Spleen (tissue), 11 donors: ENCODE data around the gene PHACTR1. TPM values are rescaled to one million over a fixed set of nuclear protein-coding genes. Genes with fewer than 3 reads are reported as not detected.

Experiments
- DNase-seq: peaks from one replicate; pipeline ENCODE4 v3.0.0-alpha.2; 2020
- H3K27ac ChIP-seq, 8 donors: fragments of 200-600 bp; sonication (generic) in 7 of 8; 1 replicate in 4 of 8; 2 replicates in 4 of 8; pipeline versions ENCODE4 v1.5.0 to v1.8.0; 2016 to 2021; ENCODE audit warnings: inconsistent platforms in 4 of 8, mild to moderate bottlenecking in 4 of 8, moderate library complexity in 1 of 8
- H3K27me3 ChIP-seq, 7 donors: fragments of 200-600 bp; sonication (generic) in 6 of 7; replicated peaks in 1 of 7; 1 replicate in 4 of 7; 2 replicates in 3 of 7; pipeline versions ENCODE4 v1.5.0 to v1.8.0; 2016 to 2021; ENCODE audit warnings: inconsistent platforms in 3 of 7, mild to moderate bottlenecking in 1 of 7
- H3K36me3 ChIP-seq, 6 donors: fragments of 200-600 bp; sonication (generic) in 5 of 6; 1 replicate in 4 of 6; 2 replicates in 2 of 6; pipeline versions ENCODE4 v1.5.0 to v1.8.0; 2016 to 2021; ENCODE audit warnings: inconsistent platforms in 2 of 6
- H3K4me1 ChIP-seq, 6 donors: fragments of 200-600 bp; sonication (generic) in 5 of 6; 1 replicate in 3 of 6; 2 replicates in 3 of 6; pipeline versions ENCODE4 v1.5.0 to v1.8.0; 2016 to 2021; ENCODE audit warnings: inconsistent platforms in 3 of 6
- H3K4me3 ChIP-seq, 8 donors: fragments of 200-600 bp; sonication (generic) in 7 of 8; 1 replicate in 4 of 8; 2 replicates in 4 of 8; pipeline versions ENCODE4 v1.5.0 to v1.8.0; 2016 to 2021; ENCODE audit warnings: inconsistent platforms in 4 of 8, mild to moderate bottlenecking in 4 of 8, moderate library complexity in 2 of 8
- H3K9me3 ChIP-seq, 8 donors: fragments of 200-600 bp; sonication (generic) in 7 of 8; 1 replicate in 4 of 8; 2 replicates in 4 of 8; pipeline versions ENCODE4 v1.5.0 to v1.8.0; 2016 to 2021; ENCODE audit warnings: inconsistent platforms in 4 of 8
- POLR2A ChIP-seq, 3 donors: fragments of 450-650 bp; IDR thresholded peaks; one replicate each; pipeline ENCODE4 v1.5.1; 2017; ENCODE audit warnings: antibody characterized with exemption in 3 of 3, mild to moderate bottlenecking in 1 of 3
- POLR2AphosphoS5 ChIP-seq, 3 donors: sonication (generic); formaldehyde crosslinking; IDR thresholded peaks; one replicate each; pipeline ENCODE4 v1.5.1; 2017; ENCODE audit warnings: antibody characterized with exemption in 3 of 3
- WGBS, 5 donors: extraction: QIAGEN DNeasy Blood & Tissue Kit in 3 of 5; methylation state at CpG; one replicate each; pipeline versions ENCODE4 v1.1.5 to v1.1.7; 2013 to 2018; 5-methylcytosine and 5-hydroxymethylcytosine counted together
- intact Hi-C: fragments of 100-400 bp; cut with DNase I; formaldehyde crosslinking; loops from one replicate; pipeline ENCODE4 v1.15.0; 2023; ENCODE audit warnings: low total_unique reads
- polyA plus RNA-seq, 3 donors: library from polyadenylated mRNA; stranded (reverse); fragments of 200-250 nt; gene quantifications; one replicate each; pipeline ENCODE4 v1.2.1, GENCODE V29; 2013
- total RNA-seq, 7 donors: library from RNA; depleted of rRNA in 3 of 7; stranded (reverse); fragments of >200 nt in 3 of 7; fragmentation: NEBNext Ultra II Directional in 4 of 7; extraction: Animal tissue kit (Norgen Biotek cat#: 25700) in 4 of 7; gene quantifications; one replicate each; pipeline versions ENCODE4 v1.1.0 to v1.2.1, GENCODE V29; 2016 to 2021
- TF ChIP-seq, protein P1 (sequence below), 11 experiments: fragments of 200-600 bp in 7 of 11; fragments of 450-650 bp in 4 of 11; sonication (generic) in 4 of 11; IDR thresholded peaks in 8 of 11; conservative IDR thresholded peaks in 3 of 11; 1 replicate in 7 of 11; 2 replicates in 4 of 11; pipeline versions ENCODE4 v1.4.0 to v1.8.0; 2016 to 2021; ENCODE audit warnings: antibody characterized with exemption in 11 of 11, inconsistent platforms in 4 of 11, mild to moderate bottlenecking in 1 of 11
- donor health status: healthy with polysubstance abuse.
- donor health status: DM: no; HTN: no; CAD: no; lungs with moderate emphysema.
- donor health status: DM: no; HTN: no; CAD: no.
- donor health status: Bipolar disorder and iron deficiency.
- donor health status: healthy.
- donor health status: DM: no; HTN: no; CAD: no.
- donor health status: DM: yes; HTN: yes; CAD: no.

Gene PHACTR1
- total and polyA plus RNA-seq, 10 donors = 8.5 to 45.3 (median 30.8) TPM

DNA sequence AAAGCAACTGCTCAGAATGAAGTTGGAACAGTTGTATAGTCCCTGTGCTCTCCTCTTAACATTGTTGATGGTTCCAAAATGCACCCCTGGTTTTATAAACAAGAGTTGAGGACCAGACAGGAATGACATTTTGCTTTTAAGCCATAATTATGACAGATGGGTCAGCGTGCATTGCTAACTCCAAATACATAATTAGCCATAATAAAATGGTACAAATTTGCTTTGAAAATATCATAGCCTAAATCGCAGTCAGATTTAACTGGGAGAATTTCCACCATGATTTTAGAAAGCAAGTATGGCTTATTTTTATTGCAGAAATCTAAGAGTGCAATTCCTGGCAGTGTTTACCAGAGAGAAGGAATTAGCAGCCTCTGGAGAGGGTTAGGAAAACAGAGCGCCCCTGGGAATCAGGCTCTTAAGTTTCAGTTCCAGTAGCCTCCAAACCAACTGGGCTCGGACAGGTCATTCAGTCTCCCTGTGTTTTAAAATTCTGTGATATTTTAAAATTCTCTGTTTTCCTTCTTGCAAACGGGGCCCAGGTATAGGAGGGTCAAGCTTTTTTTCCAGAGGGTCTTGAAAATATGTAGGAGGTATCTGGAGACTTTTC lies 309.4 kb downstream of the PHACTR1 start:
- no peaks in the 10 kb centered on the region for H3K36me3 ChIP-seq
- TF ChIP-seq POLR2AphosphoS5 (IDR thresholded peaks at IDR 0.05) (no peak), POLR2A (IDR thresholded peaks at IDR 0.05) (no peak)
- TF ChIP-seq, protein P1, sequence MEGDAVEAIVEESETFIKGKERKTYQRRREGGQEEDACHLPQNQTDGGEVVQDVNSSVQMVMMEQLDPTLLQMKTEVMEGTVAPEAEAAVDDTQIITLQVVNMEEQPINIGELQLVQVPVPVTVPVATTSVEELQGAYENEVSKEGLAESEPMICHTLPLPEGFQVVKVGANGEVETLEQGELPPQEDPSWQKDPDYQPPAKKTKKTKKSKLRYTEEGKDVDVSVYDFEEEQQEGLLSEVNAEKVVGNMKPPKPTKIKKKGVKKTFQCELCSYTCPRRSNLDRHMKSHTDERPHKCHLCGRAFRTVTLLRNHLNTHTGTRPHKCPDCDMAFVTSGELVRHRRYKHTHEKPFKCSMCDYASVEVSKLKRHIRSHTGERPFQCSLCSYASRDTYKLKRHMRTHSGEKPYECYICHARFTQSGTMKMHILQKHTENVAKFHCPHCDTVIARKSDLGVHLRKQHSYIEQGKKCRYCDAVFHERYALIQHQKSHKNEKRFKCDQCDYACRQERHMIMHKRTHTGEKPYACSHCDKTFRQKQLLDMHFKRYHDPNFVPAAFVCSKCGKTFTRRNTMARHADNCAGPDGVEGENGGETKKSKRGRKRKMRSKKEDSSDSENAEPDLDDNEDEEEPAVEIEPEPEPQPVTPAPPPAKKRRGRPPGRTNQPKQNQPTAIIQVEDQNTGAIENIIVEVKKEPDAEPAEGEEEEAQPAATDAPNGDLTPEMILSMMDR (IDR thresholded peaks at IDR 0.05 in 8 of 11, conservative IDR thresholded peaks at IDR 0.05 in 3 of 11) = no peak
- H3K27ac ChIP-seq = no peak overlapping the region
- intact Hi-C loops = no loop called here
- no peaks in the 10 kb centered on the region for H3K27me3 ChIP-seq
- H3K9me3 ChIP-seq = no peaks in the 10 kb centered on the region
- WGBS, 5 donors = 76 to 89% (median 80%) methylated on average over 5 of the region's 5 CpGs
- no peak overlapping the region for H3K4me3 ChIP-seq
- H3K4me1 ChIP-seq = peaks cover 0 to 3% (median 0%) of the 10 kb centered on the region in 6 donors
- DNase-seq = no peak

DNA sequence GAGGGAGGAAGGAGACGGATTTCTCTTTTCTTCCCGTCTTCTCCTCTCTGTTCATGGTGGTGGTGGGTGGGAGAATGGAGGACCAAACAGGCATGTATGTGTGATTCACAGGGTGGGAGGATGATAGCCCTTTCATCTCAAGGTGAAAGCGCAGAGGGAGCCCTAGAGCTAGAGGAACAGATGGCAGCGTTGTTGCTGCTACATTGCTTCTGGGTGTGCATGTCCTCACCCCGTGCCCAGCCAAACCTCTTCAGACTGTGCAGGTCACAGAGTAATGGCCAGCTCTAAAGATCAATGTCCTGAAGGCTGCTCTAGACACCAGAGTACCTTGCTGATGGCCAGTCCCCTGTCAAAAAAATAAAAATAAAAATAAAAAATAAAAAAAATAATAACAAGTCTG lies 310.0 kb downstream of the PHACTR1 start:
- H3K27me3 ChIP-seq = no peaks in the 10 kb centered on the region
- DNase-seq = no peak
- H3K9me3 ChIP-seq = no peaks in the 10 kb centered on the region
- TF ChIP-seq, protein P1 (IDR thresholded peaks at IDR 0.05 in 8 of 11, conservative IDR thresholded peaks at IDR 0.05 in 3 of 11) = no peak
- no peak for TF ChIP-seq POLR2A (IDR thresholded peaks at IDR 0.05)
- no peak for TF ChIP-seq POLR2AphosphoS5 (IDR thresholded peaks at IDR 0.05)
- intact Hi-C loops = no loop called here
- 58 to 67% (median 65%) methylated on average over 5 of the region's 5 CpGs for WGBS, 5 donors
- H3K27ac ChIP-seq = no peak overlapping the region
- no peaks in the 10 kb centered on the region for H3K36me3 ChIP-seq
- H3K4me3 ChIP-seq = no peak overlapping the region
- H3K4me1 ChIP-seq = peaks cover 0 to 3% (median 0%) of the 10 kb centered on the region in 6 donors

DNA sequence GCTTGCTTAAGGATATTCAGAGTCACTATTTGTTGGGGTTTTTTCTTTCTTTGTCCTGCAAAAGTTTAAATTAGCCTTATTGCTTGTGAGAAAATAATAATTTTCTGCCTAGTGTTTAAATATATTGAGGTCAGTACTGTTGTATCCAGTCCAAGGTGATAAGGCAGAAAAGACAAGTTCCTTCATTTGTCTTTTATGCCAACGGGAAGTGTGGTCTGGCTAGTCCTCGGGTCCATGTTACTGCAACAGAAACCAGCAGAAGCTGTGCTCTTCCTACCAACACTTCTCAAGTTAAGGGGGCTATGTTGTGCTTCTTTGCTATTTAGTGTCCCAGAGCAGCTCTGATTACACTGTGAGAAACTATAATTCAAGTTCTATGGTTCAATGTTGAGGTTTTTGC lies 310.6 kb downstream of the PHACTR1 start:
- no peaks in the 10 kb centered on the region for H3K36me3 ChIP-seq
- WGBS, 5 donors = 22 to 32% (median 25%) methylated on average over 2 of the region's 2 CpGs
- TF ChIP-seq POLR2A (IDR thresholded peaks at IDR 0.05) (no peak), POLR2AphosphoS5 (IDR thresholded peaks at IDR 0.05) (no peak)
- TF ChIP-seq, protein P1 (IDR thresholded peaks at IDR 0.05 in 8 of 11, conservative IDR thresholded peaks at IDR 0.05 in 3 of 11) = no peak
- peaks cover 0 to 3% (median 0%) of the 10 kb centered on the region in 6 donors for H3K4me1 ChIP-seq
- no peak overlapping the region for H3K27ac ChIP-seq
- no peaks in the 10 kb centered on the region for H3K9me3 ChIP-seq
- DNase-seq = no peak
- H3K4me3 ChIP-seq = no peak overlapping the region
- intact Hi-C loops = no loop called here
- no peaks in the 10 kb centered on the region for H3K27me3 ChIP-seq

DNA sequence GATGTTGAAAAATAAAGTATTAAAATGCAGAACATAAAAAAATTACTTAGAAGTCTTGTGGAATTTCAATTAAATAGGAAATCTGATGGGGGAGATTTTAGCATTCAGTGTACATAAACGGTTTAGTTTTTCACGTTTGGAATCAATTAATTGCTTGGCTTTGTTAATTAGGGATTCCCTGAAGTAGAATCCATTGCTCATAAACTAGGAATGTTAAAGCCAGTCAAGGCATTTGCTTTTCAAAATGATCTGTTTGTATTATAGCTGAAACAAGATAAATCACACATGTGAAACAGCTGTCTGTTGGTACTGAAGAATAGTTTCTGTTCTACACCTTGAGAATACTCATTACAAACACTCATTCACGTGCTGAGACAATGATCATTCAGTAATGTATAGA lies 313.8 kb downstream of the PHACTR1 start:
- Histone ChIP-seq H3K4me3 (no peak overlapping the region), H3K27me3 (no peaks in the 10 kb centered on the region), H3K27ac (no peak overlapping the region), H3K9me3 (no peaks in the 10 kb centered on the region), H3K36me3 (no peaks in the 10 kb centered on the region), H3K4me1 (peaks cover 0 to 3% (median 0%) of the 10 kb centered on the region in 6 donors)
- TF ChIP-seq, protein P1 (IDR thresholded peaks at IDR 0.05 in 8 of 11, conservative IDR thresholded peaks at IDR 0.05 in 3 of 11) = no peak
- TF ChIP-seq POLR2A (IDR thresholded peaks at IDR 0.05) (no peak), POLR2AphosphoS5 (IDR thresholded peaks at IDR 0.05) (no peak)
- WGBS, 5 donors = 34 to 46% (median 38%) methylated on average over 3 of the region's 3 CpGs
- DNase-seq = no peak
- intact Hi-C loops = no loop called here
